OCI-LY3 (cell line): ENCODE measurements around the gene KCNIP4.

ENCODE experiments used
- CTCF ChIP-seq: fragments of 200-600, 300-600 bp; sonication (generic); IDR thresholded peaks from 2 replicates; pipeline ENCODE4 v1.5.1; 2014; ENCODE audit warnings: antibody characterized with exemption, low read length, low read depth
- EZH2phosphoT487 ChIP-seq: fragments of 200-600 bp; shearing (Covaris generic); IDR thresholded peaks from 2 replicates; pipeline ENCODE4 v1.6.1; 2018; ENCODE audit warnings: antibody characterized with exemption, mixed run types, low read depth

GRCh38 chr4:21226637-21227538, 721.7 kb downstream of the KCNIP4 start:
- TF ChIP-seq CTCF (no peak), EZH2phosphoT487 (no peak)
